Stimulated activated CD8-positive, alpha-beta memory T cell treated with anti-CD3 and anti-CD28 coated beads, Interleukin-2, amount 100 ng/mL, for 48 hours (primary cell): Measurements from ENCODE around the gene CCSER2.
"Not testable (repeated sequence)": the region's sequence is repeated elsewhere in the genome, so short reads cannot be mapped to it uniquely, and the experiment has no call there.

Source experiments
- DNase-seq, 2 donors: peaks; one replicate each; pipeline ENCODE4 v3.0.0-alpha.2; 2020; ENCODE audit warnings: low read depth in 2 of 2

Gene CCSER2

GRCh38 chr10:84449351-84449750, 121.0 kb downstream of the CCSER2 start:
- DNase-seq = not testable (repeated sequence)

DNA sequence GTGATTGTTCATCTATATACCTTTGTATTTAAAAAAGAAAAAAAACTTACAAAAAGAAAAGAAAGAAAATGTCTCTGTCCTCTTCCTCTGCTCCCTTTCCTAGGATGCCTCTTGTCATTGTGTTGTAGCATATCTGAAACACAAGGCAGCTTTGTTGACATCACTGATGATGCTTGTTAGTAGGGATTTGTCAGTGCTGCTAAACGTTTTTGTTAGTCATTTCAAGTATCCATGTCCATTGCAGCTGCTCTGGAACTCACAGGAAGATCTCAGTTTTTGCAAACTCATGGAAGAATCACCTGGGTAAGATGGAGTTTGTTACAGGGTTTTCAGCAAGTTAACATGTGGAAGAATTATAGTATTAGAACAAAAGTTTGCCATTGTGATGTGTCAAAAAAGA, 123.6 kb downstream of the CCSER2 start:
- DNase-seq = no peak

DNA sequence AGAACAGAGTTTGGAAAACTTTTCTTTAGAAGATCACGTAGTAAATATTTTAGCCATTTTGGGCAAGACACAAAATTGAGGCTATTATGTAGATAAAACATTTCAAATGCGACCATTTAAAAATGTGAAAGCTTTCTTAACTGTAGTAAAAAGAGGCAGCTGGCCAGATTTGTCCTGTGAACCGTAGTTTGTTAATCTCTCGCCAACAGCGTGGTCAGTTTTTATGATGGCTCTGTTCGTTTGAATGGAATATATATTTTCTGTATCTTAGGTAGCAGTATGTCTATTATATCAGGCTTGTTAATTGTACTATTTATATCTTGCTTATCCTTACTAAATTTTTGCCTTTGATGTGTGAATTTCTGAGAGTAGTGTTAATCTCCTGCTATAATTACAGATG, 124.9 kb downstream of the CCSER2 start:
- DNase-seq = no peak

DNA sequence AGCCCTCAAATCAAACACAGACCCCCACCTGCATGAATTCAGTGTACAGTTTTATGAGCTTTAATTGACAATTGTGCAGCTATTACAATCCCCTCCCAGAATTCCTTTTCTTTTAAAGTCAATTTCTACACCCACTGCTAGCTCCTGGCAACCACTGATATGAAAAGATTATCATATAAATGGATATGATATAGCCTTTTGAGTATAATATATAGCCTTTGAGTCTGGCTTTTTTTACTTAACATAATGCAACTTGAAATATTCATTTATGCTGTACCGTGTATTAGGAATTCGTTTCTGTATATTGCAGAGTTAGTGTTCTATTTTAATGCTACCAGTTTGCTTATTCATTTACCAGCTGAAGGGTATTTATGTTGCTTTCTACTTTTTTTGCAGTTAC, 127.7 kb downstream of the CCSER2 start:
- DNase-seq = no peak

- DNase-seq = no peak
These were observed 132.1 kb downstream of the CCSER2 start for GRCh38 chr10:84460520-84460919.

DNA sequence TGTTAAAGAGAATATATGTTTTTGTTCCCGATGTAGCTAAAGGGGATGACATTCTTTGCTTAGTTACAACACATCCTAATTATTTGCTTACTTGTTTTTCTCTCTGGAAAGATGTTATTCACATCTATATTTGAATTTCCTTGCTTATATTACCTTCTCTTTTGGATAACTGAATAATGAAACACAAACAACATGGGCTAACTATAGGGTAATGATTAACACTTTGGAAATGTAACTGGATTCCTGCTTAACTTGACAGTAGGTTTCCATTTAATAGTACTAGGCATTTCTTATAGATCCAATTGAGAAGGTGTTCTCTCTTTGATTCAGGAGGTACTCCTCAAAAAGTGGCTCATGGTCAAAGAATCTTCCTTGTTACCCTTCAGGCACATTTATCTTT, 141.1 kb downstream of the CCSER2 start:
- no peak for DNase-seq

- DNase-seq = no peak
These were observed 144.7 kb downstream of the CCSER2 start for GRCh38 chr10:84473136-84473535.

GRCh38 chr10:84477398-84478128, 149.2 kb downstream of the CCSER2 start:
- no peak for DNase-seq

DNA sequence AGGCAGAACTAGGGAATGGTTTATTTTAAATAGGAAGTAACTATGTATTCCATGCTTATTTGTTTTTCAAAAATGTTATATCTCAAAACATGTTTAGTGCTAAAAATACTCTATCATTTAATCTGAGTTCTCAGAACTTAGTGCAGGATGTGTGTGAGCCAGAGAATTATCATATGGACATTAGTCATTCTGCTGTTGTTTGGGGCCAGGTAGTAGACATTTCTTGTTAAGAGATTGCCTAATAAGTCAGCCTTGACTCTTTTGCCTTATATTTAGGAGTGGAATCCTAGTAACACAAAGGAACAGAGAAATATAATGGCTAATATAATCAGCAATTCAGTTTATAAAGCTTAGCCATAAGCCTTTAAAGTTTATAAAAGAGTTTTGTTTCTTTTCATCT, 149.8 kb downstream of the CCSER2 start:
- DNase-seq = no peak

DNA sequence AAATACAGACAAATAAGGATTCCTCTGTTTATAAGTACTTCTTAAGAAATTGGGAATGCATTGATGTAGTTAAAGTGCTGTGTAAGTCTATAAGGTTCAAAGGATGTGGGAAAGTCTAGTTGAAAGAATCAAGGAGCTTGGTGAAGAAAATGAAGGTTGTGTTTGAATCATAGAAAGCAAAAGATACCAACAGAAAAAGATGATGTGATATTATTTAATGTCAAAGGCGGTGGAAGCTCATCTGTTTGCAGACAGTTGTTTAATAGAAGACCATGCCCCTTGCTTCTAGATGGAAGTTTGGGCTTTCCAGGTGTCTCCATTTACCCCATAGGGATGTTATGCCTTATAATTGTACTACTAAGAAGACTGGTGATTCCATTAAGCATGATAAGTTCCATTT, 150.3 kb downstream of the CCSER2 start:
- DNase-seq = no peak

DNA sequence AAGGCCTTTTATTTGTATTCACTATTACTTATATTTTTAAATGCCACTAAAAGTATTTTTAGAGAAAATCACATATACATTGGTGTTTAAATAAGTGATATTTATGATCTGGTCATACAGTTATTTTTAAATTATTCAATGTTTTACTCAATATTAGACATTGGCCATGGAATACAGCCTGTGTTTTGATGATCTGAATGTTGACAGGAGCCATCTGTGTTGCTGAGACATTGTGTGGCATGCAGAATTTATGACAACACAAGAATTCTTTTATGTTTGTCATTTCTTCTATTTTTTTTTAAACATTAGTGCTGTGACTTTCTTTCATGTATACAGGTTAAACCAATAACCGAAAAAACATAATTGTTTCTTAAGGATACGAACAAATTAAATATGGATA, 156.2 kb downstream of the CCSER2 start:
- no peak for DNase-seq

DNA sequence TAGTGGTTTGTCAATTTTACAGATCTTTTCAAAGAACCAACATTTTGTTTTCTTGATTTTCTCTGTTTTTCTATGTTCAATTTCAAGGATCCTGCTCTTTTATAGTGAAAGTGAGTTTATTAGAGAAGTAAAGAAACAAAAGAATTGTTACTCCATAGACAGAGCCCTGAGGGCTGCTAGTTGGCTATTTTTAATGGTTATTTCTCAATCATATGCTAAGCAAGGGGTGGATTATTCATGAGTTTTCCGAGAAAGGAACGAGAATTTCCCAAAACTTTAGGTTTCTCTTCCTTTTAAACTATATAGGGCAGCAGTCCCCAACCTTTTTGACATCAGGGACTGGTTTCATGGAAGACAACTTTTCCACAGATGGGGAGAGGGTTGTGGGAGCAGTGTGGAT, 165.0 kb downstream of the CCSER2 start:
- DNase-seq = no peak

DNA sequence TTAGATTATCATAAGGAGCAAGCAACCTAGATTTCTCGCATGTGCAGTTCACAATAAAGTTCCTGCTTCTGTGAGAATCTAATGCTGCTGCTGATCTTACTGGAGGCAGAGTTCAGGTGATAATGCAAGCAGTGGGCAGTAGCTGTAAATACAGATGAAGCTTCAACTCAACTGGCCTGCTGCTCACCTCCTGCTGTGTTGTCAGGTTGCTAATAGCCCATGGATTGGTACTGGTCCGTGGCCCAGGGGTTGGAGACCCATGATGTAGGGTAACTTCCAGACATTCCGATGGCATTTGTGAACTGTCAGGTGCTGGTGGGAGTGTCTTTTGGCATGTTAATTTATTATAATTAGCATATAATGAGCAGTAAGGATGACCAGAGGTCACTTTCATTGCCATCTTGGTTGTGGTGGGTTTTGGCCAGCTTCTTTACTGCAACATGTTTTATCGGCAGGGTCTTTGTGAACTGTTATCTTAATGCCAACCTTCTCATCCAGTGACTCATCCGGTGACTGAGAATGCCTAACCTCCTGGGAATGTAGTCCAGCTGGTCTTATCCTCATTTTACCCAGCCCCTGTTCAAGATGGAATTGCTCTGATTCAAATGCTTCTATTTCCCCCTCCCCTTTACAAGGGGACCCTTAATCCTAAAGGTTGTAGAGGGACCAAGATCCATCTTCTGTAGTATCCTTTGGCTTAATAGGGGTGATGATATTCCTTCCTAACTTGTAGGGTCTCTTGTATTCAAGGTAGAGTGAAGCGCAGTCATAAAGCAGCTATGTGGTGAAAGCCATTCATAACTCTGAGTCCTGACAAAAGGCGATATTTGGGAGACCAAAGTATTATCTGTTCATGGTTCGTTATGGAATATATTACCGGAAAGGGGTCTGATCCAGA, 165.8 kb downstream of the CCSER2 start:
- no peak for DNase-seq

GRCh38 chr10:84494849-84495180, 166.4 kb downstream of the CCSER2 start:
- DNase-seq = no peak

GRCh38 chr10:84497978-84498377, 169.6 kb downstream of the CCSER2 start:
- no peak for DNase-seq

- DNase-seq = not testable (repeated sequence)
These were observed 170.7 kb downstream of the CCSER2 start for GRCh38 chr10:84499039-84499438.

DNA sequence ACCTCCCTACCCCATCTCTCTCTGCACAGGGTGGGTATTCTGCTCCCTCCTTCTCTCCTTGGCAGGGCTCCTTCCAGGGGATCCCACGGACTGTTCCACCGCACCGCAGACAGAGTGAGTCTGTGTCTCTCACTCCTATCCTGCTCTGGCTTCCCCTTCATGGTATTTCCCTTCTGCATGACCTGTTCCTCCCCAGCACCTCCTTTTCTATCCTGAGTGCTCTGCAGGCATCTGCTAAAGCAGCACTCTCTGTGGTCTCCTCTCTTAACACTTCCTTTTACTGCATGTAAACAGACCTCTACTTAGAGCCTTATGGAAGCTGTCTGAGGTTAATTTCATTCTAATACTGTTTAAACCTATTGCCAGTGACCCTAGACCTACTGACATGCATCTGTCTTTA, 171.5 kb downstream of the CCSER2 start:
- DNase-seq = no peak

DNA sequence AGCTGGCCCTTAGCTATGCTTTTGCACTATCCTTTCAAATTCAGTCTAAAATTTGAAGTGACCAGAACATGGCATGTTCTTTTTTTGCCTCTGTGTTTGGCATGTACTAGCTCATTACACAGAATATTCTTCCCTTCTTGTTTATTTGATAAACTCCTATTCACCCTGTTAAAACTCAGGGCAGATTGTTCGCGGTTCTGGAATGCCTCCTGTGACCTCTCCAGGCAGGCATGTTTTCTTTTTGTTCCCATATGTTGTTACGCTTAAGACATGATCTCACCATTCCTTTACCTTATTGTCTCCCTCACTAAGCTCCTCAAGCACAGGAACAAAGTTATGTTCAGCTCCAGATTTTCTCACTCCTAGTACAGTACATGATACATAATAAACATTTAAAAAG, 181.7 kb downstream of the CCSER2 start:
- no peak for DNase-seq

DNA sequence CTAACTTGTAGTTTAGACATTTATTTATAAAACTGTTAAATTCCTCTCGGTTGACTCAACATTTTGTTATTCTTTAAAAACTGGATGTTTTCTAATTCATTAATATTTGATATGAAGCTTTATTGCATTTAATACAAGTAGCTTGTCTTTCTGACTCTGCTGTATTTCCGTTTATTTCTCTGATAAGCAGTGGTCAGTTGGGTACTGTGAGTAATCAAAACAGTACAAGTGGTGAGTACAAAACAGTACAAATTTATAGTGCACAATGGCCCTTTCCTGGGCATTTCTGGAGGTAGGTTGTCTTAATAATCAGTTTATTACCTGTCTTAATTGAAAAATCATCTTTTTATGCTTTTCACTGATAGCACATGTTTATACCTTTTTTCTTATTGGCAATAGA, 182.7 kb downstream of the CCSER2 start:
- no peak for DNase-seq

GRCh38 chr10:84511709-84512285, 183.4 kb downstream of the CCSER2 start:
- no peak for DNase-seq

- no peak for DNase-seq
These were observed 189.2 kb downstream of the CCSER2 start for GRCh38 chr10:84517554-84517953.

DNA sequence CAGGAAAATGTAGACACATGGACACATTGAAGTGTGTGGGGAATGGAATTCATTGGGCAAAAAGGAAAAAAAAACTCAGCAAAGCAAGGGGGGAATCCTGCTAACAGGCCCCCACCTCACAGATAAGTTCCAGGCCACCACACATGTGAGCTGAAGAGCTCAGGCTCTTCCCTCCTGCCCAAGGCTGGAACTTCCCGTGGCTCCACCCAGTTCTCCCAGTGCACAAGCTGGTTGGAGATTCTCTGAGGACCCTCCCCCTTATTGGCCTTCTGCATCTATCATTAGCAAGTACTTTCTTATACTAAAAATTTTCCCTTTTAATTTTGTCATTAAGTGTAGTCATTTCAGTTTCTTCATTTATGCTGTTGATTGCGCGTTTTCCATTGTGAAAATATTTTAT, 190.8 kb downstream of the CCSER2 start:
- no peak for DNase-seq

- DNase-seq = no peak
These were observed 192.6 kb downstream of the CCSER2 start for GRCh38 chr10:84521013-84521412.
